ENCODE data around the gene WDR7. TPM values are rescaled to one million over a fixed set of nuclear protein-coding genes. Genes with fewer than 3 reads are reported as not detected.
A peak's percentile ranks its signal among the peaks of the same experiment; 100 is the strongest.

The WDR7 gene
- total RNA-seq, 1 experiment from 2014 or later: 11.5 TPM

DNA sequence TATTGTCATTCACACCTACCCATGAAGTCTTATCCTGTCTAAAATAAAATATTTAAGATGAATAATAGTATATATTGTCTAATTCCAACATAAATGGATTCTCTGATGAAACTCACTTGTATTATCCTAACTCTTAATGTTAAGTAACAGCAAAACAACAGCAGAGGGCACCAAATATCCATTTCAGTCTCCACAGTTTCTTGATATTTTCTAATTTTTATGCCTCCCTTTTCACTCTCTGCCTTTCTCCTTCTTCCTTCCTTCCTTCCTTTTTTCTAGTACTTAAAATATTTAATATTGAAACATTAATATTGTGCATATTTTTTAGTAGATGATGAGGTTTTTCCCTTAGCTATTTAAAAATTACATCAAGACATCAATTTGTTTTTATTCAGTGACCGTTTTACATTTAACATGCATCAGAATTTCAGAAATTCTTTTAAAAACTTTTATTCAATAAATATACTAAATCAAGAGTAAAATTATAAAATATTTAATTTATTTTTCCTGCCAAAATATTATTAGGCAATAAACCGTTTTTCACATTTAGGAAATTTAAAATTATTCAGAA, 97.6 kb downstream of the WDR7 start:
- H3K9me2 ChIP-seq (ENCODE audit: insufficient read depth): no peaks in the 10 kb centered on the region
- no peak overlapping the region for H3K4me3 ChIP-seq (replicated peaks in 1 of 2; ENCODE audit: low read depth in 1 of 2, low read length in 2 of 2)
- H3K36me3 ChIP-seq (ENCODE audit: control insufficient read depth in 1 of 2, insufficient read depth in 2 of 2, low read length in 2 of 2): no peaks in the 10 kb centered on the region
- no peak overlapping the region for H3K9ac ChIP-seq (ENCODE audit: low read length)
- TF ChIP-seq RAD21 (IDR thresholded peaks at IDR 0.05; ENCODE audit: low read depth) (peak; percentile 76), ZNF274 (IDR thresholded peaks at IDR 0.05; ENCODE audit: low read depth, low read length) (no peak)
- TF ChIP-seq, protein P1, sequence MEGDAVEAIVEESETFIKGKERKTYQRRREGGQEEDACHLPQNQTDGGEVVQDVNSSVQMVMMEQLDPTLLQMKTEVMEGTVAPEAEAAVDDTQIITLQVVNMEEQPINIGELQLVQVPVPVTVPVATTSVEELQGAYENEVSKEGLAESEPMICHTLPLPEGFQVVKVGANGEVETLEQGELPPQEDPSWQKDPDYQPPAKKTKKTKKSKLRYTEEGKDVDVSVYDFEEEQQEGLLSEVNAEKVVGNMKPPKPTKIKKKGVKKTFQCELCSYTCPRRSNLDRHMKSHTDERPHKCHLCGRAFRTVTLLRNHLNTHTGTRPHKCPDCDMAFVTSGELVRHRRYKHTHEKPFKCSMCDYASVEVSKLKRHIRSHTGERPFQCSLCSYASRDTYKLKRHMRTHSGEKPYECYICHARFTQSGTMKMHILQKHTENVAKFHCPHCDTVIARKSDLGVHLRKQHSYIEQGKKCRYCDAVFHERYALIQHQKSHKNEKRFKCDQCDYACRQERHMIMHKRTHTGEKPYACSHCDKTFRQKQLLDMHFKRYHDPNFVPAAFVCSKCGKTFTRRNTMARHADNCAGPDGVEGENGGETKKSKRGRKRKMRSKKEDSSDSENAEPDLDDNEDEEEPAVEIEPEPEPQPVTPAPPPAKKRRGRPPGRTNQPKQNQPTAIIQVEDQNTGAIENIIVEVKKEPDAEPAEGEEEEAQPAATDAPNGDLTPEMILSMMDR (IDR thresholded peaks at IDR 0.05 in 2 of 3, conservative IDR thresholded peaks at IDR 0.05 in 1 of 3; ENCODE audit: borderline replicate concordance in 1 of 3, insufficient read depth in 1 of 3, low read depth in 2 of 3, low read length in 2 of 3): peak; percentile 33 to 53 (median 51); a peak in 5 of 6 replicates
- TF ChIP-seq, protein P2, sequence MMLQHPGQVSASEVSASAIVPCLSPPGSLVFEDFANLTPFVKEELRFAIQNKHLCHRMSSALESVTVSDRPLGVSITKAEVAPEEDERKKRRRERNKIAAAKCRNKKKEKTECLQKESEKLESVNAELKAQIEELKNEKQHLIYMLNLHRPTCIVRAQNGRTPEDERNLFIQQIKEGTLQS (IDR thresholded peaks at IDR 0.05): no peak
- H3K79me2 ChIP-seq (ENCODE audit: insufficient read depth, low read length): no peaks in the 10 kb centered on the region
- ChIA-PET RAD21 (ENCODE audit: low non-redundant PET in 1 of 2, low total read pairs in 2 of 2, uncharacterized antibody in 2 of 2, unreplicated experiment in 2 of 2) (no interaction called here), POLR2A (no interaction called here), CTCF (interaction anchor here (1.7 kb wide), 1 partner anchor 814 kb away, joined by 5 read pairs; no protein-coding TSS in a partner anchor)
- H3K4me1 ChIP-seq (ENCODE audit: control insufficient read depth in 1 of 2, insufficient read depth in 2 of 2, low read length in 2 of 2): no peaks in the 10 kb centered on the region
- no peaks in the 10 kb centered on the region for H3K27me3 ChIP-seq (ENCODE audit: insufficient read depth, low read length)
- intact Hi-C loops (cut with micrococcal nuclease): loop anchor here (1.0 to 5.0 kb wide), 3 partner anchors 698 to 1389 kb away; no protein-coding TSS in a partner anchor
- H3K27ac ChIP-seq (ENCODE audit: low read depth, low read length): no peak overlapping the region
- no peak overlapping the region for H3K4me2 ChIP-seq (ENCODE audit: low read length)
- no peaks in the 10 kb centered on the region for H4K20me1 ChIP-seq (ENCODE audit: insufficient read depth)
- BruUV-seq (replicated peaks): no TSS peak
- ATAC-seq: no peak
- no peak overlapping the region for H2AFZ ChIP-seq (ENCODE audit: low read depth, low read length, poor library complexity, severe bottlenecking)
- H3K9me3 ChIP-seq (ENCODE audit: control insufficient read depth in 1 of 2, insufficient read depth in 1 of 2, low read depth in 1 of 2, low read length in 2 of 2): no peaks in the 10 kb centered on the region
- peak; percentile 12 for DNase-seq (ENCODE audit: low read depth, low spot score)

DNA sequence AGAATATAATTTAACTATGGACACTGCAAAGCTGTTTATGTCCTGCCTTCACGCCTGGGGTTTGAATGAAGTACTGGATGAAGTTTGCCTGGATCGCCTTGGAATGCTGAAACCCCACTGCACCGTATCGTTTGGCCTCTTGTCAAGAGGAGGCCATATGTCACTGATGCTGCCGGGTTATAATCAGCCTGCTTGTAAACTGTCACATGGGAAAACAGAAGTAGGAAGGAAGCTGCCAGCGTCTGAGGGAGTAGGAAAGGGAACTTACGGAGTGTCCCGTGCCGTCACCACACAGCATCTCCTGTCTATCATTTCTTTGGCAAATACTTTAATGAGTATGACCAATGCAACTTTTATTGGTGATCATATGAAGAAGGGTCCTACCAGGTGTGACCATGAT, 105.8 kb downstream of the WDR7 start:
- BruUV-seq (replicated peaks): no TSS peak
- intact Hi-C loops (cut with micrococcal nuclease): no loop called here

More for the DNA sequence above, 105.8 kb downstream of the WDR7 start:
- RAD21 ChIA-PET (ENCODE audit: low non-redundant PET in 1 of 2, low total read pairs in 2 of 2, uncharacterized antibody in 2 of 2, unreplicated experiment in 2 of 2): no interaction called here
- H3K4me3 ChIP-seq (replicated peaks in 1 of 2; ENCODE audit: low read depth in 1 of 2, low read length in 2 of 2): no peak overlapping the region
- no peak overlapping the region for H3K9ac ChIP-seq (ENCODE audit: low read length)
- H3K9me2 ChIP-seq (ENCODE audit: insufficient read depth): no peaks in the 10 kb centered on the region
- no peaks in the 10 kb centered on the region for H4K20me1 ChIP-seq (ENCODE audit: insufficient read depth)
- H3K9me3 ChIP-seq (ENCODE audit: control insufficient read depth in 1 of 2, insufficient read depth in 1 of 2, low read depth in 1 of 2, low read length in 2 of 2): no peaks in the 10 kb centered on the region
- no peaks in the 10 kb centered on the region for H3K79me2 ChIP-seq (ENCODE audit: insufficient read depth, low read length)
- no peaks in the 10 kb centered on the region for H3K27me3 ChIP-seq (ENCODE audit: insufficient read depth, low read length)
- no peaks in the 10 kb centered on the region for H3K4me1 ChIP-seq (ENCODE audit: control insufficient read depth in 1 of 2, insufficient read depth in 2 of 2, low read length in 2 of 2)
- ATAC-seq (no peak), DNase-seq (ENCODE audit: low read depth, low spot score) (no peak)
- H3K4me2 ChIP-seq (ENCODE audit: low read length): no peak overlapping the region
- no peak overlapping the region for H2AFZ ChIP-seq (ENCODE audit: low read depth, low read length, poor library complexity, severe bottlenecking)
- CTCF ChIA-PET: no interaction called here
- POLR2A ChIA-PET: no interaction called here
- no peak for TF ChIP-seq FOSL1 (IDR thresholded peaks at IDR 0.05; ENCODE audit: low read depth)
- H3K36me3 ChIP-seq (ENCODE audit: control insufficient read depth in 1 of 2, insufficient read depth in 2 of 2, low read length in 2 of 2): no peaks in the 10 kb centered on the region
- H3K27ac ChIP-seq (ENCODE audit: low read depth, low read length): no peak overlapping the region
